Ramos (cell line): ENCODE results near the gene DLEU7.

Experiments
- in situ Hi-C: fragments of 300-500 bp; cut with MboI; formaldehyde crosslinking; loops from one replicate; pipeline ENCODE4 v1.14.3; 2022; ENCODE audit warnings: low sequenced_read_pairs; ENCODE audit not compliant: unreplicated experiment

Gene DLEU7

DNA sequence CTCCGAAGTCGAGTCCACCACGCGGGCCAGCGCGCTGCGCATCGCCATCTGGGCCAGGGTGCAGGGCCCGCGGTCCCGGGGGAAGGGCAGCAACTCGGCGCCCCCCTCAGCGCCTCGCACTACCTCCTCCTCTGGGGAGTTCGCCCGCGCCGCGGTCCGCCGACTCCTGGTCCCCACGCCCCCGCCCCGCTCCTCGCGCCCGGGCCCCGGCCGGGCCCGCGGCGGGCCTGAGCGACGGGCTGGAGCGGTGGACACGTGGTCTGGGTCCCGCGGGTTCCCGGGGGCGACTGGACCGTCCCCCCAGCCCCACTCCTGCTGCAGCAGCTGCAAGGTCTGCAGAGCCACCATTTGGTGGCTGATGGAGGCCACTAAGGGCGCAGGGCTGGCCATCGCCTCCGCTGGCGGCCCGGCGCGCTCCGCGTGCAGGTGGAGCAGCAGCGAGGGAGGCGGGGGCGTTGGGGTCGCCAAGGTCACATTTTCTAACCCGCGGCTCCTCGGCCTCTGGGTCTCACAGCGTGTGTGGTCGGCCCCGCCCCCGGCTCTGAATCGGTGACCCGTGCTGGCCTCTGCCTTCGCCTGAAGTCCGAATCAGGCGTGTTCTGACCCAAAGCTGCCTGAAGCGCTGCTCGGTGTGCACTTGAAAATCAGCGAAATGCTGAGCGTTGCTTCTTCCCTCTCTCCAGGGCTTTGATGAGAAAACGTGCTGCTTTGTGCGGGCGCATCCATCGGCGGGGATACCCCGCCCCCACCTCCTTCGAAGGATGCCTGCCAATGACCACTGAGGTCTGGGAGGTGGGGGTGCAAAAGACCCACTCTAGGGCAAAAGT lies at the start of gene DLEU7:
TSS of gene DLEU7 (minus strand) at position 436 of the 827 bp plus-strand sequence. CDS start at position 390, 46 bp downstream.
- in situ Hi-C loops: no loop called here

DNA sequence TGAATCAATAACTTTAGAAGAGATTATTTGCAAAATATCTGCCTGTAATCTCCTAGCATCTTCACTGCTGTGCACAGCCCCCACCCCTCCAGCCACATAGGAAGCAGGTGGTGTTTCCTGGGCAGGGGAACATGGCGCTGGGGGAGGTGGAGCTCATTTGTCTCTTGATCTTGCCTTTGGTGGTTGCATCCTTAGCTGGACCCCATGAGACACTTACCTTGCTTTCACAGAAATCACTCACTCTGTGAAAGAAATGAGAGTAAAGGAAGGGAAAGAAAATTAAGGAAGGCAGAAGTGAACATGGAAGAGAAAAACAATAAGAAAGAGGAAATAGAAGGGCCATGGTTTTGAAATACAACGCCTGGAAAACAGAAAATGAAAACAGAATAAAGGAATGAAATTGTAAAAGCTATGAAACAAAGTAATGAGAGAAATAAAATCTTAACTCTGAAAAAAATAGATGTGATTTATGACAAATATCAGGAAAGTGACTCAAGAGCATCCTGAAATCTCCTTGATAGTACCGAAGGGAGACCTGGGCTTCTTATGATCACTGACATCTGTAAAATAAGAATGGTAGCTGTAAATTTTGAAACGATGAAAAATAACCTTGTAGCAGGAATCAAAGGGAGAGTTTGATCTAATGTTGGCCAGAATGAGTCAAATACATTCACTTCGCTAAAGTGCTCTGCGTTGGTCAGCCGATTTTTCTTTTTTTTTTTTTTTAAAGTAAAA lies 48.9 kb upstream of the DLEU7 start:
- in situ Hi-C loops: no loop called here

- in situ Hi-C loops: no loop called here
Observed at GRCh38 chr13:50891206-50891605, 47.7 kb upstream of the DLEU7 start.

- in situ Hi-C loops: no loop called here
Observed at GRCh38 chr13:50889317-50889716, 45.8 kb upstream of the DLEU7 start.

DNA sequence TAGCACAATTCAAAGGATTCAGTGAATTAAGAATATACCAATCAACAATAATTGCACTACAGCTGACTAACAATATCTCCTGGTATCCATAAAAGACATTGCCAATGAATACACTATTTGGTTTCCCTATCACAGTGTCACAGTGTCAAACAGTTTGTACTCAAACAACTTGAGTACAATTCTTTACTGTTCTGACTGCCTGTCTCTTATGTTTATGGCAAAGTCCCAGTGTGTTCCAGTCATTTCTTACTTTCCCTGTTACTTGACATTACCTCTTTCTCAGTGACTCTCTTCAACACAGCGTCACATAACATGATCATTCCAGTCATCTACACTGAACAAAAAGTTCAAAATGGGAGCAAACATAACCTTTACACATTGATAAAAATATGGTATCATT lies 44.9 kb upstream of the DLEU7 start:
- in situ Hi-C loops: no loop called here

GRCh38 chr13:50887151-50887550 lies 43.7 kb upstream of the DLEU7 start:
- in situ Hi-C loops: no loop called here

DNA sequence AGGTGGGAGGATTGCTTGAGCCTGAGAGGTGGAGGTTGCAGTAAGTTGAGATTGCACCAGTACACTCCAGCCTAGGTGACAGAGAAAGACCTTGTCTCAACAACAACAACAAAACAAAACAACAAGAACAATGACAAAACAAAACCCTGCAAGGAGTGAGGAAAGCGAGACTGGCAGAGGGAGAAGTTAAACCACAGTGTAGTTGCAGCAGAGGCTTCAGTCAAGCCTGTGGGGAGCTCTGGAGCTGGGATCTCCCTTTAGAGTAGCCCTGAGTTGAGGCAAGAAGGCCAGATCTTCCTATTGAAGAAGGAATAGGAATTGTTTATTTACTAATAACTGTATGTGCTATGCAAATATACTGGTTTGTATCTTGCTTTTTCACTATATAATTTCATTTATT lies 40.8 kb upstream of the DLEU7 start:
- in situ Hi-C loops: no loop called here

GRCh38 chr13:50883728-50884127 lies 40.2 kb upstream of the DLEU7 start:
- in situ Hi-C loops: no loop called here

- in situ Hi-C loops: no loop called here
Observed at GRCh38 chr13:50882816-50883435, 39.4 kb upstream of the DLEU7 start.

- in situ Hi-C loops: no loop called here
Observed at GRCh38 chr13:50873991-50874390, 30.5 kb upstream of the DLEU7 start.

DNA sequence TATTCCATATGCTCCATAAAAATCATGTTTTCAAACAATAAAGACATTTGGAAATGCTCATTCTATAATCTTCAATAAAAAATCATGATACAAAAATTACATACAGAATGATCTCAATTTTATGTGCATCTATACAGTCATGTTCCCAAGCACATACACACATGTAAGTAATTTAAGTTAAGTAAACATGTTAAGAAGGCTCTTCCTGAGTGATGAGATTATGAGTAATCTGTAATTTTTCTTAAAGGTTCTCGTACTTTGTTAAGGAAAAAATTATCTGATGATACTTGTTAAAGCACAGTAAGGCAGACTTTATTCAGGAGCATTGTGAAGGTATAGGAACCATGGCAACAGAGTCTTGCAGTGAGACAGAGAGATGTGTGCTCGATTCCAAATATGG lies 30.0 kb upstream of the DLEU7 start:
- in situ Hi-C loops: no loop called here

GRCh38 chr13:50871405-50871804 lies 27.9 kb upstream of the DLEU7 start:
- in situ Hi-C loops: no loop called here

GRCh38 chr13:50867637-50867945 lies 24.1 kb upstream of the DLEU7 start:
- in situ Hi-C loops: no loop called here

DNA sequence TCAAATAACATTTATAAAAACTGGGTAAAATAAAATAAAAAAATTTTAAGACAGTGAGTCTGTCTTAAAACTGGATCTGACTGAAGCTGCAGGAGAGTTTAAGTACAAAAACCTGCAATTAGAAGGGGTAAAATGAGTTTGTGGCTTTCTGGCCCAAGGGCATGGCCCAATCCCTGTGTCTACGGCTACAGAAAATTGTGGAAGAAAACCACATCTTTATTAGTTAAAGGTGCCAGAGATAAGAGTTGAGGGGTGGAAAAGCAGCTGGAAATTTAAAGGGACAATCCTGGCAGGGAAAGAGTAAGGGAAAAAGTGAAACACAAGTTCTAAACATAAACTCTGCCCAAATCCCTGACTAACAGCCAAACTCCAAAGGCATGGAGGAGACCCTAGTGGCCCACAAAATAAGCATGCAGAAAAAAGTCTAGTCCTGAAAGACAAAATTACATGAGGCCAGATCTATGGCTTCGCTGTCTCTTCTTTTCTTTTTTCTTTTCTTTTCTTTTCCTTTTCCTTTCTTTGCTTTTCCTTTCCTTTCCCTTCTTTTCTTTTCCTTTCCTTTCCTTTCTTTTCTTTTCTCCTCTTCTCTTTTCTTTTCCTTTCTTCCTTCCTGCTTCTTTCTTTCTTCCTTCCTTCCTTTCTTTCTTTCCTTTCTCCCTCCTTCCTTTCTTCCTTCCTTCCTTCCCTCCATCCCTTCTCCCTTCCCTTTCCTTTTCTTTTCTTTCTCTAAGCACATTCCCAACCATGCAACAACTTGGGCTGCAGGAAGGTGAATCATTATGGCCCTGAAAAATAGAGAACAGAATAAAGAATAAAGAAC lies 23.5 kb upstream of the DLEU7 start:
- in situ Hi-C loops: no loop called here

DNA sequence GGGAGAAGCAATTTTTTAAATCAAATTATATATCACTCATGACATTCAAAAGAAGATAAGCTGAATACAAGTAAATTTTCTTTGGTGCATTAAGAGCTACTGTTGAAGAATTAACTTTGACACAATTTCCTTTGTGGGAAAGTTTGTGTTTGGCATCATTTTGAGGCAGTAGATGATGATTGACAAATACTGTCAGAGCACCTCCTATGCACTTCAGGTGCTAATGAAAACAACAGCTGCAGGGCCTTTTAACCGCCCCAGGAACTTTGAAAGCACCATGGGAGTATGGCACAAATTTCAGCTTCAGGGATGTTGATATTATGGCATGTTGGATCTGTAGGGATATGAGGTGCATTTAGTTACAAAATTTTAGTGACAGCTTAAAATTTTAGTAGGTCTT lies 21.0 kb upstream of the DLEU7 start:
- in situ Hi-C loops: no loop called here

GRCh38 chr13:50855681-50856080 lies 12.2 kb upstream of the DLEU7 start:
- in situ Hi-C loops: no loop called here

DNA sequence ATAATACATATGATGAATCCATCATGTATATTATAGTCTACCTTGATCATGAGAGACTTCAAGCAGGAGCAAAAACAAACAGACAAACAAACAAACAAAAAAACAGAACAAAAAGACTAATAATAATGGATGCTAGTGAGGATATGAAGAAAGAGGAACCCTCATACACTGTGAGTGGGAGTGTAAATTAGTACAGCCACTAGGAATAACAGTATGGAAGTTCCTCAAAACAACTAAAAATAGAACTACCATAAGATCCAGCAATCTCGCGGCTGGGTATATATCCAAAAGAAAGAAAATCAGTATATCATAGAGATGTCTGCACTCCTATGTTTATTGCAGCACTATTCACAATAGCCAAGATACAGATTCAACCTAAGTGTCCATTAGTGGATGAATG lies 7.0 kb upstream of the DLEU7 start:
- in situ Hi-C loops: no loop called here

GRCh38 chr13:50847501-50847900 lies 4.0 kb upstream of the DLEU7 start:
- in situ Hi-C loops: no loop called here

DNA sequence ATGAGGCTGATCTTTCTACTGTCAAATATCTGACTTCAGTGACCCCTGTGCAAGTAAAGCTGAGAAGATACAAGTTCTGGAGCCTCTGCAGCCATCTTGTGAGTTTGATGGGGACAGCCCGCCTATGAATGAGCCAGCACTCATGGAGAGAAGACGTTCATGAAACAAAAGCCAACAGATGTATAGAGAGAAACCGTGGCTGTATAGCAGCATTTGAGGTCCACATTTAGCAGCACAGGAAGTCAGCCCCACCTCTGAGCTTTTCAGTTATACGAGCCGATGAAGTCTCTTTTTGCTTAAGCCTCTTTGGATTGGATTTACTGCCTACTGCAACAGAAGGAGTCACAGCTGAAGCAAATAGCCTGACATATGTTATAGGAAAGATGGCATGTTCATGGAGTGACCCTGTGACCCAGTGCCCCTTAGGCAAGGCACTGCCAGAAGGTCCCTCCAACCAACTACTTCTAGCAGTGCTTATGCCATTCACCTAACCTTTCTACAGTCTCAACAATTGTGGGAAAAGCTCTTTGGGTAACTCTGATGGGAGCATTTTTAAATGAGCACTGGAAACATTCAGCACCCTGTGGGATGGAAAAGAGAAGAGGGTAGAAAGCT lies 3.5 kb upstream of the DLEU7 start:
- in situ Hi-C loops: no loop called here

DNA sequence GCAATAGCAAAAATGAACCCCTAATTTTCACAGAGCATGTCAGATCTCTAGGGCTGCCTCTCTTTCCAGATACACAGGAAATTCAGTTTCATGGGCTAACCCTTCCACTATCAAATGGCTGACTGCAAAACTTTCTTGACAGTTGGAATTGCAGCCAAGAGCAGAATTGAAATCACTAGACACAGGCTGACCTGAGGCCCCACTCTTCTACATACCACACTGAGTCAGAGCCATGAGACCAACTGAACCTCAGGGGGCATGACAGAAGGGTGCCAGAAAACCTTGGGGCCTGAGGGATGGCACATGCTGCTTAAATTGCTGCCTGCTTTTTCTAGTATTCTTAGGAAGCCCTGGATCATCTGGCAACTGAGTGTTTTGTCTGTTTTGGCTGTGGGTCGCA lies 1.7 kb upstream of the DLEU7 start:
- in situ Hi-C loops: no loop called here
